Measurements from ENCODE around the gene ACTL8. TPM values are rescaled to one million over a fixed set of nuclear protein-coding genes. Genes with fewer than 3 reads are reported as not detected.

The ACTL8 gene, protein sequence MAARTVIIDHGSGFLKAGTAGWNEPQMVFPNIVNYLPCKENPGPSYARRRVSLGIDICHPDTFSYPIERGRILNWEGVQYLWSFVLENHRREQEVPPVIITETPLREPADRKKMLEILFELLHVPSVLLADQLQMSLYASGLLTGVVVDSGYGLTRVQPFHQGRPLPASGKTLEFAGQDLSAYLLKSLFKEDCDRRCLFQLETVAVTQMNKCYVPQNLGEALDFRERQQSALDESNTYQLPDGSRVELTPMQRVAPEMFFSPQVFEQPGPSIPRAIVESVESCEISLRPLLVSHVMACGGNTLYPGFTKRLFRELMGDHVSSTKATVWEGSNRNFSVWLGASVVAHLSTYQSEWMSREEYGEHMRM
- not detected in 2 replicates for total RNA-seq

DNA sequence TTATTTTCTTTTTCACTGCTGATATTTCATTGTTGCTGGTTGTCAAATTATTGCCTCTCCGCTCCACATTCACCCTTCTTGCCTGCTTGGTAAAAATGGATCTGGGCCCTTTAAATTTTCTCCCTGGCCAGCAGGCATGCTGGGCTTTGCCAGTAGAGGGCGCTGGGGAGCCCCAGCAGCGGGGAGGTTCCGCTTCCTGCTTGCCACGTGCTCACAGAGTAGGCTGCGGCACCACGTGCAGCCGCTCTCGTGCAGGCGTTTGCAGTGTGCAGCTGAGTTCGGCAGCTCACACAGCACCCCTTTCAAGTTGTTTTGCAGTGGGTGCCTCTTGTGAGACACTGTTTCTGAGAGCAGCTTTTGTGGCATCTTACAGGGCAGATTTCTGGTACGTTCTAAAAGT is at the start of gene ACTL8:
Gene ACTL8, plus strand, starts transcription at position 214 of the 400 bp plus-strand sequence. CDS start 67,676 bp downstream, outside the sequence.
- no peak for DNase-seq (ENCODE audit: low read depth in 2 of 2)

DNA sequence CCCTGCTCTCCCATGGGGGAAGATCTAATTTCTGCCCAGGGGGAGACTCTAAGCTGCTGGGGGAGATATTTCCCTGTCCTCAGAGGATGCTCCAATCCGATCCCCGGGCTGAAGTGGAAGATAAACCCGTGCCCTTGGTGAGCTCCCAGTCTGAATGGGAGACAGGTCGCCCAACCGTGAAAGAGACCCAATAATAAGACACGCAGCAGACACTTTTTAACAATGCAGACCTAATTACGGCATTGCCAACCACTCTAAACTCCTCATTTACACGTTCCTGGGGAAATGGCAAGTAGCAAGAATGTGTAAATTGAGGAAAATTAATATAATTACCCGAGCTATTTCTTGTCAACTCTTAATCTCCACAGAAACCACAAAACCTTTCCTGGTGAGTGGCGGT is 48.7 kb upstream of the ACTL8 start:
- DNase-seq (ENCODE audit: low read depth in 2 of 2): no peak

DNA sequence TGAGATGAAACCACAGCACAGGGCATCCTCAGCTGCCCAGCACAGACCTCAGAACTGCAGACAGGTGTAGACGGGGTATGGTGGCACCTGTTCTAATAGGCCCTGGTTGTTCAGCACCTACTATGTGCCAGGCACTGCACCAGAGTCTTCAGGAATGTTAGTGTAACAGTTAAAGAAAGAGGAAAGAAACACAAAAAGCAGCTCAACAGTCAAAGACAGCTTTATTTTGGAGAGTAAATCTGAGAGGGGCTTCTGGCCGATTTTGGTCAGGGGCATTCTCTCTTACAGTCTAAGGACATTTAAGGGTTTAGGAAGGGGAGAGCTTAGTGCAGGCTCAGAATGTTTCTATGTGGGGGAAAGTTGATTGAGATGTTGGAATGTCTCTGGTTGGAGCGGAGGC is 45.2 kb upstream of the ACTL8 start:
- no peak for DNase-seq (ENCODE audit: low read depth in 2 of 2)

DNA sequence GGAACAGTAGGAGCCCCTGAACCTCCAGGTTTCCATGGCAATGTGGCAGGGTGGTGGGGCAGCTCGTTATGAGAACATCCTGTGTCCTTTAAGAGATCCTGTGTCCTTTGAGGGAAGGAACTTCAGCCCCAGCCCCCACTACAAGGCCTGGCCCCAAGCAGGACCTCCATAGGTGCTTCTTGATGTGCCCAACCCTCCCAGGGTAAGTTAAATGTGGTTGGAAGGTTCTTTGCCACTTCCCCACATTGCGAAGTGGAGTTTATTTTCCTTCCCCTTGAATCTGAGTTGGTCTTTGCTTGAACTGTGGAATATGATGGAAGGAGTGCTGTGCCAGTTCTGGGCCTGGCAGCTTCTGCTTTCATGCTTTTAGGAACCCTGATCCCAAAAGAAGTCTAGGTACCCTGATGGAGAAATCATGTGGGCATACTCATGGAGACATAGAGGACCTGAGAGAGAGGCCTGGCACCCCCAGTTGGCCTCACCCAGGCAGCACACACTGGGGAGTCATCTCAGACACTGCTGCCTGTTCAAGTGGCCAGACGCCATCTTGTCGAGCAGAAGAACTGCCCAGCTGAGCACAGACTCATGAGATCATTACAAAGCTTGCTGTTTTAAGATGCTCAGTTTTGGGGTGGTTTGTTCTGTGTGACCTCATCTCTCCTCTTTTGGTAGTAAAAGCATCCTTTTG is 44.1 kb upstream of the ACTL8 start:
- DNase-seq (ENCODE audit: low read depth in 2 of 2): no peak

DNA sequence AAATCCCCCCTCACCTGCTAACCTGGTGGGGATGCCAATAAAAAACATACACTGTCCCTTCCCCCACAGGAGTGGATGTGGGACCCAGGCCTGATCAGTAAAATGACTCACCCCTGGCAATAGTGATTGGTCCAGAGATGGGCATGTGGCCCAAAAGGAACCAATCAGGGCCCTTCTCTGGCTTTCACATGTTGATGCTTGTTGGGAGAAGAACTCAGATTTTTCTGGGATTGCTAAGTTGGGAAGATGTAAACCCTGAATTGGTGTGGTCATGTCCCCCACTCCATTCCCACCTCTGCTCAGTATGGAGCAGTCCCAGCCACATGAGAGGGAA is 43.6 kb upstream of the ACTL8 start:
- DNase-seq (ENCODE audit: low read depth in 2 of 2): no peak

DNA sequence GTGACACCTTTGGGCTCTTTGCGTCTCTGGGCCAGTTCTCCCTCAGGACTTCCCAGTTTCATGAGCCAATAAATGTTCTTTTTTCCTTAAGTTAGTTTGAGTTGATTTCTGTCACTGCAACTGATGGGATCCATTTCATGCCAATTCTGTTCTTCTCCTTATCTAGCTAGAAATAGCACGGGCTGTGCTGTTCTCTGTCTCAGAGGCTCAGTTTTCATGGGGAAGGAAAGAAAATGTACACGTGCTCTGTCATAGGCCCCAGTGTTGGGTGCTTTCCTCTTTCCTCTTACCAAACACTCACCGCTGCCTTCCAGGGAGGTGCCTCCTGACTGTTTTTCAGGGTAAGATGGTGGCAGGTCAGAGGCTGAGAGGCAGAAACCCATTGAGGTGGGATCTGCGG is 43.2 kb upstream of the ACTL8 start:
- DNase-seq (ENCODE audit: low read depth in 2 of 2): no peak

DNA sequence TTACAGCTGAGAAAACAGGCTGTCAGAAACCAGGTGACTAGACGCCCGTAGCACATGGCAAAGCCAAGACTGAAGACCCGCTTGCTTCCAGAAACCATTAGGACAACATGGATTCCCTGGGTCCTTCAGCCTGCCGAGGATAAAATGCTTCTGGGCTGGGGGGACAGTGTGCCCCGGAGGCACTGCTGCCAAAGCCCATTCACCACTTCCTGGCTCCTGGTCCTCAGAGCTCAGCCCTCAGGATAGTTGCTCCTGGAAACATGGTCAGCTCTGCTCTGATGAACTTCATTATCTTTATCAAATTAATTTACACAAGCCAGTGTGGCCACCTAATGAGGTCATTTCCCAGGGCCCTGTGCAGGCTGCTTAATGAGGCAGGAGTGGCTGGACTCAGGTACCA is 41.1 kb upstream of the ACTL8 start:
- no peak for DNase-seq (ENCODE audit: low read depth in 2 of 2)

DNA sequence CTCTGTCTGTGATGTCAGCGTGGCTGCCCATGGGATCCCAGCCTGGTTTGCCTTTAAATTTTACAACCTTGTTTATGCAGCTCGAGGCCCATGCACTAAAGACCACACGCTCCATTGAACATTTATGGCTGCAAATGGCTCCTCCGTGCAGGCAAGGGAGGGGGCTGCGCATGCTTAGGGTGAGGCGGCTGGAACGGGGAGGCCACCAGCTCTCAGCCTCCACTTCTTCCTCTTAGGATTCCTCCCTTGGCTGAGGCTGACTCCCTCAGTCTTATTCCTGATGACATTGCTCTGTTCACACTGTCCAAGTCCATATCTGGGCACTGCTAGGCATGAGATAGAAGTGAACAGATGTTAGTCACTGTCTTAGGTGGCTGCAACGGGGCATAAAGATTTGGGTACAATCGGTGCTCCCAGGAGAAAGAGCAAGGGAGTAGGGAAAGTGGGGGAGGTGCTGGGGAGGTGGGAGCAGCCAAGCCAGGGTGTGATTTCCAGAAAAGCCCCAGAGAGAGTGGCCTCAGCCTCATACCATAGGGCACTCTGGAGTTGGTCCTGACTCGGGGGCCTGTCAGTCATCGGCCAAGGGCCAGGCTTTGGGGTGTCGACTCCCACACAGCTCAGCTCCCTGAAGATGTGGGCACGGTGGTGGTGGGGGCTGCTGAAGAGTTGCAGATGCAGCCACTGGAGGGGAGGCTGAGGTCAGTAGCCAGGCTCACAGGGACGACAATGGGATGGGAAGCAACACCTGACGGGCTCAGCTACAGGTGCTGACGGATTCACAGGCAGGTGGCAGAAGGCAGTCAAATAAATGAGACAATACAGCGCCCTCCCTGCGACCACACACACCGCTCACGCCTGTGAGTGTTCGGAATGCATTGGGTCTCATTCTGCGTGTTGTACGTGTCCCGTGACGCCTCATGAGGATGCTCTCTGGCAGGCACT is 37.3 kb upstream of the ACTL8 start:
- DNase-seq (ENCODE audit: low read depth in 2 of 2): no peak

DNA sequence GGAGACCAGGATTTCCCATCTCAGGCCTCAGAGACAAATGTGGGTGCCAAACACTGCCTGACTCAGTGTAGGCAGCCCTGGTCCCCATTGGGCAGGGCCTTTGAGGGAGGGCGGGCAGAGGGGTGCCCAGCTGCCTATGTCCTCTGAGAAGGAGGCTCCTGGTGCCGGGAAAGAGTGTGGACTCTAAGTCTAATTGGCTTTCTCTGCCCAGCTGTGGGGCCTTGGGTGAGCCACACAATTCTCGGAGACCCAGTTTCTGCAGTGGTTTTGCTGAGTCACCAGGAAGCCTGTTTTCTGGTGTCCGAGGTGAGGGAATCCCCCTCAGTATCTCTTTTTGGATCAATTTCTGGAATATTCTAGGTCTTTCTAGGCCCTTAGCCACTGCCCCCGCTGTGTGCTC is 35.3 kb upstream of the ACTL8 start:
- no peak for DNase-seq (ENCODE audit: low read depth in 2 of 2)

DNA sequence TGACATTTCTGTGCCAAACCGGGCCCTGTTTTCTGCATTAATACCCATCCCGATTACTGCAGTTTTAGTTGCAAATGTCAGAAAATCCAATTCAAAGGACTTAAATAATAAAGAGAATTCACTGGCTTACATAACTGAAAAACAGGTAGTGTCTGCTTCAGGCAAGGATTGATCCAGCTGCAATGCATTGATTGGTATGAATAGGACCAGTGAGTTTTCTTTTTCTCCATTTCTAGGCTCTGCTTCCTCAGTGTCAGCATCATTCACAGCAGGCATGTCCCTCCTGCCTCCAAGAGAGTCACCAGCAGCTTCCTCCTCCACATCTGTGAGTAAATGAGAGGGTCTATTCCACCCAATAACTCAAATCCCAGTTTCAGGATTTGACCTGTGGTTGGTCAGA is 33.7 kb upstream of the ACTL8 start:
- DNase-seq (ENCODE audit: low read depth in 2 of 2): no peak

DNA sequence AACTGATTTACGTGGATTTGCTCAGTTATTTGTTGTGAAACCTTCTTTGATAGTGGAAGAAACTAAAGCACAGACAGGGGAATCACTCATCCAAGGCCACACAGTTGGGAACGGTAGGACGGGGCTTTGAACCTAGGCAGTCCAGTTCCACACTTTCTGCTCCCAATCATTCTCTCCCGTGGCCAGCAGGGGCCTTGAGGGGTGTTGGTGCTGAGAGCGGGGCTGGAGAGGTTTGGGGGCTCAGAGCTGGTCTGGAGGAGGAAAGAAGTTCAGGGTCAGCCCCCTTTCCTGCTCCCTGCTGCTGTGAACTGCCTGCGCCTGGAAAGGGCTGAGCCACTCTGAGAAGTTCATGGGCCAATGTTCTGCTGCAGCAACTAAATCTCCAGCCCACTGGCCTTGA is 31.4 kb upstream of the ACTL8 start:
- no peak for DNase-seq (ENCODE audit: low read depth in 2 of 2)

DNA sequence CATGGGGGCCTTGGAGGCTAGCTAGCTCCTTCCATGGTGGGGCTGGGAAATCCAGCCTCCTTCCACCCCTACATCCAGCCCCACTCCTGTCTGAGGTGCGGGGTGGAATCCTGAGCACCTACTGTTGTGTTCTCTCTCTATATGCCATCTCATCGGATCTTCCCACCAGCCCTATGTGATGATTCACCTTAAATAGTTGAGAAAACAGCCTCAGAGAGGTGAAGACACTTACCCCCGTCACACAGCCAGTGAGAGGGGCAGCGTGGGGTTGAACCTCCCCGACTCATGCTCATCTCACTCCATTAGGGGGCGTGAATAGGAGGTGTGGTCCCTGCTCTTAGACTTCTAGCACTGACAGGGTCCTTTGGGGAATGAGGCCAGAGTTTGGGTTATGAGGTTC is 31.0 kb upstream of the ACTL8 start:
- no peak for DNase-seq (ENCODE audit: low read depth in 2 of 2)

DNA sequence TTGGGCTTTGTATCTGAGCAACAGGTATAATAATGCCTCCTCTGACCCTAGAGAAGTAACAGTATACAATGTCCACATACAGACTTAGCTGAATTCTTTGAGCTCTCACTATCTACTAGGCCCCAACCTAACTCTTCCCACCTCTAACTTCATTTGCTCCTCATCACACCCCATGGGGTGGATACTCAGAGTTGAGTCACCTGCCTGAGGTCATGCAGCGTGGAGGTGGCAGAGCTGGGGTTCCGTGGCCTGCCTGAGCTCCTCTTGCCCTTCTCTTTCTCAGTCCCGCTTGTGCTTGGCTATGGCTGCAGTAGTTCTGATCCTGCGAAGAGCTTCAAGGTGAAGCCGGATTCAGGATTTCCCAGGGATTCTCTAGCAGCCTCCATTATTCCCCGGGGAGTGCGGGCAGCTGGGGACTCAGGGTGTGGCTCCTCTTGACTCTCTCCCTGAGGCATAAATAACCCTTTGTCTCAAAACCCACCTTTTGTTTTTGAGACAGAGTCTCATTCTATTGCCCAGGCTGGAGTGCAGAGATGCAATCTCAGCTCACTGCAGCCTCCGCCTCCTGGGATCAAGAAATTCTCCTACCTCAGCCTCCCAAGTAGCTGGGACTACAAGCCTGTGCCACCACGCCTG is 29.9 kb upstream of the ACTL8 start:
- DNase-seq (ENCODE audit: low read depth in 2 of 2): no peak

DNA sequence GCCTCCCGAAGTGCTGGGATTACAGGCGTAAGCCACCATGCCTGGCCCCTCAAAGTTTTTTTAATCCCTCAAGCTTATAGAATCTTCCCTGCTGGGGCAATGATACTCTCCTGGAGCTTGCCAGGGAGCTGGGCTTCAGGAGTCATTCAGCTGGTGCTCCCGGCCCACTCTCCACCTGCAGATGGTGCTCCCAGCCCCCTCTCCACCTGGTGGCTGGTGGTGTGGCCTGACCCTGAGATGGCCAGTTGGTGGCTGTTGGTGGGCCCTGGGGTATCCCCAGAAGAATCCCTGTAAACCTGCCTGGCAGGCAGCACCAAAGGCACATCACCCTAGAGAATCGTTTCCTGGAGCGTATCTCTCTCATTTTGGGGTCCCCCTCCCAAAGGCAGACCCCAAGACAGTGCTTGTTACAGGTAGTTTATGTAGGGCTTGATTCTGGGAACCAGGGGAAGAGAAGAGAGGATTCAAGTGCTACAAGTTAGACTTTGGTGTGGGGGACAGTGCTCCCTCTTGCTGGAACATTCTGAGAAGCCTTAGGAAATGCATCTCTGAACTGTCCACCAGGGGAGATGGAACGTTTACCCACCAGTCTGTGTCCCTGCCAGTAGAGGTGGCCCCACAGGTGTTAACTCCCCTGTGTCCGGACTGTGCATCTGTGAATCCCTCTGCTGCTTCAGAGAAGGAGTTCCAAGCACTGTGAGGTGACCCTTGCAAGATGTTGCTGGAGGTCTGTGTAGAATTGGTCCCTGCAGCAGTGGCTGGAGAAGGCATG is 29.1 kb upstream of the ACTL8 start:
- no peak for DNase-seq (ENCODE audit: low read depth in 2 of 2)

DNA sequence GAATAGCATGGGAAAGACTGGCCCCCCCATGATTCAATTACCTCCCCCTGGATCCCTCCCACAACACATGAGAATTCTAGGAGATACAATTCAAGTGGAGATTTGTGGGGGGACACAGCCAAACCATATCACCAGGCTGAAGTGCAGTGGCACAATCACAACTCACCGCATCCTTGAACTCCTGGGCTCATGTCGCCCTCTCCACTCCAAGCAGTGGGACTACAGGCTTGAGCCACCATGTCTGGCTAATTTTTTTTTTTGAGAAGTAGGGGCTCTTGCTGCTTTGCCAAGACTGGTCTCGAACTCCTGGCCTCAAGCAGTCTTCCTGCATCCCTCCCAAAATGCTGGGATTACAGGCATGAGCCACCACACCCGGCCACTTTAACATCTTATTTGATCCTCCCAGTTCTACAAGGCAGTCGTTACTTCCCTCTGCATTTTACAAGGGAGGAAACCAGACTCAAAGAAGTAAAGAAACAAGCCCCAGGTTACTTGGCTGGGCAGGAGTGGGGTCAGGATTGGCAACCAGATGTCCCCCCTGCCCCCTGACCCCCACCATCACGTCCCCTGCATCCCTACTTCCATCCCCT is 26.9 kb upstream of the ACTL8 start:
- no peak for DNase-seq (ENCODE audit: low read depth in 2 of 2)

DNA sequence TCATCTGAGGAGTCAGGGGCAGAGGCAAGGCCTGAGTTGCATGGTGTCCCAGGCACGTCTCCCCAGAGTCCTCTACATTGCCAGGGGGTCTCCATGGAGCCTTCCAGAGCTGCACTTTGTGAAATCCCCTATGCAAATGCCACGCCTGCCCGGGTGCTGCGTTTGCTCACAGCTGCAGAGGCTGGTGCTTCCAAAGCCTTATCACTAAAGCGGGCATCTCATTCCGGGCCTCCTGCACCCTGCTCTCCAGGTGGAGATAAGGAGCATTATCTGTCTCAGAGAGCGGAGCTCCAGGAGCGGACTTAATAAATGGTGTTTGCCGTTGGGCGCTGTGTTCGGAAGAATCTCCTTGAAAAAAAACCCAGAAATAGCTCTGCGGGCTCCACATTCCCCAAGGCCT is 25.9 kb upstream of the ACTL8 start:
- no peak for DNase-seq (ENCODE audit: low read depth in 2 of 2)

DNA sequence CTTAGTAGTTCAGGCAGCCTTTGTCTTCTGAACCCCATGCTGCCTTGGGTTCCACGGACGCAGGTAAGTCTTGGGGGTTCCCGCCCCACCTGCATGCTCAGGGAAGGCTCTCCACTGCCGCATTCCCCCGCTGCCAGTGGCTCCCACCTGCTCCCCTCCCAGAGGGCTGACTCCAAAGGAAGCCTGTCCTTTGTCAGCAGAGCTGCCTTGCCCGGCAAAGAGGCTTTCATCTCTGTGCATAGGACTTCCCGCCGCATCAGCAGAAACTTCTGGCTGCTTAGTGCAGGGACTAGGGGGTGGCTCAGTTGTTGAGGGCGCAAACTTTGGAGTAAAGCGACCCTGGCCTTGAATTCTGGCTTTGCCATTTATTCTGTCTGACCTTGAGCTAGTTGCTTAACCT is 25.2 kb upstream of the ACTL8 start:
- DNase-seq (ENCODE audit: low read depth in 2 of 2): no peak

DNA sequence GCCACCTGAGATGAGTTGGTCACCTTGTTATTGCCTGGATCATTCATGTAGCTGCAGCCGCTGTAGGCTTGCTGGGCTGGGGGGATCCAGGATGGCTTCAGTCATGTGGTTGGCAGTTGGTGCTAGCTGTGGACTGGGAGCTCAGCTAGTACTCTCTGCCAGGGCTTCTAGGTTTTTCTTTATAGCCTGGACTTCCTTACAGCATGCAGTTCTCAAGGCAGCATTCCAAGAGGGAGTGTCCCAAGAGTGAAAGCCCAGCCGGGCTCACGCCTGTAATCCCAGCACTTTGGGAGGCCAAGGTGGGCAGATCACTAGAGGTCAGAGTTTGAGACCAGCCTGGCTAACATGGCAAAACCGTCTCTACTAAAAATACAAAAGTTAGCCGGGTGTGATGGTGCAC is 23.7 kb upstream of the ACTL8 start:
- DNase-seq (ENCODE audit: low read depth in 2 of 2): no peak

DNA sequence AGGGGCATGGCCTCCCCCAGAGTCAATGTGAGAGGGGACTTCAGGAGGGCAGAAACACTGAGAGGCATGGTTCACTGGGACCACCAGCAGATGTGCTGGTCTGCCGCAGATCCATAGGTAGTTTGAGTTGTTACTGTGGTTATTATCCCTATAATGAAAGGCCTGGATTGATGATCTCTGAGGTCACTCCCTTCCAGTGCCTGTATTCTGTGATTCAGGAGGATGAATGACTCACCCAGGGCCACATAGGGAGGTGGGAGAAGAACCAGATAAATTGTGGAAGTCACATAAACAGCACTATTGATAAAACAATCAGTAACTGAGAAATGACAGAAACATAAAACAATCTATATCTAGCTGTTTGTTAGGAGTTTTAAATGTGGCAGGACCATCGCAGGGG is 22.7 kb upstream of the ACTL8 start:
- DNase-seq (ENCODE audit: low read depth in 2 of 2): no peak

DNA sequence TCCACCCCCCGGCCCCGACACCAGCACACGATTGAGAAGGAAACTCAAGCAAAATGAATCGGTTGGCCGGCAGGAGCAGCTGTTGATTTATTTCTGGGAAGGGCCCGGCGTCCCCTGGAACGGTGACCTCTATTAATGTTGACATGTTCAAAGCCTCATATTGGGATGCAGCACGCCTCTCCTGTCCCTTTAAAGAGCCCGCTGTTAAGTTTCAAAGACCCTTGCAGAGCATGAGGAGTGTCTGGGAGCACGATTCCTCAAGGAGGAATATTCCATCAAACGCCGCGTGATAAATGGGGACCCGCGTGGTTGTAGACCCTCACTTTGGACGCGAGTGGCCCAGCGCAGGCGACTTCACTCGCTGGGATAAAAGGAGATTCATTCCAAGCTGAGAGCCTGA is 21.5 kb upstream of the ACTL8 start:
- no peak for DNase-seq (ENCODE audit: low read depth in 2 of 2)

DNA sequence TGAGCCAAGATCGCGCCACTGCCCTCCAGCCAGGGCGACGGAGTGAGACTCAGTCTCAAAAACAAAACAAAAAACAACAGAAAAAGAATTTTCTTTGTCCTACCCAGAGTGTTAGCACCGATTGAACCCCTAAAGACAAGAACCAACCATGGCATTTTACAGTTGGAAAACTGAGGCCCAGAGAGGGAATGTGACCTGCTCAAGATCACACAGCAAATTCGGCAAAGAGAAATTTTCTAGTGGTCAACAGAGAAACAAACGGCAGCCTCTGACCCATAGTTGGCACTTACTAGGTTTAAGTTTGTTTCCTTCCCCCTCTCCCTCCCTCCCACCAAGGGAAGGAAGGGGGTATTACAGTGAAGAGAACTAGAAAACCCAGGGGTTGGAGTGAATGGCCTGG is 20.5 kb upstream of the ACTL8 start:
- DNase-seq (ENCODE audit: low read depth in 2 of 2): no peak
